Activated CD4-positive, alpha-beta T cell treated with anti-CD3 and anti-CD28 coated beads, Interleukin-2, Interleukin-4, amounts not matched to agents 100 ng/mL and 50 ng/mL, durations not matched to agents 16 hours and 8 hours (primary cell): Measurements from ENCODE around the gene LIPG.

ENCODE experiments used
- DNase-seq: peaks from one replicate; pipeline ENCODE4 v3.0.0-alpha.2; 2020; ENCODE audit warnings: low spot score

The LIPG gene

GRCh38 chr18:49546719-49547273, 15.1 kb upstream of the LIPG start:
- DNase-seq: no peak

- DNase-seq: no peak
Measured at GRCh38 chr18:49547701-49548100, 14.2 kb upstream of the LIPG start.

GRCh38 chr18:49548229-49548636, 13.6 kb upstream of the LIPG start:
- no peak for DNase-seq

- DNase-seq: no peak
Measured at GRCh38 chr18:49550621-49551339, 11.1 kb upstream of the LIPG start.

GRCh38 chr18:49553003-49553402, 8.9 kb upstream of the LIPG start:
- no peak for DNase-seq

GRCh38 chr18:49555641-49556040, 6.2 kb upstream of the LIPG start:
- DNase-seq: no peak

- DNase-seq: no peak
Measured at GRCh38 chr18:49558356-49558755, 3.5 kb upstream of the LIPG start.

- peak; percentile 11 for DNase-seq
Measured at GRCh38 chr18:49559326-49559931, 2.4 kb upstream of the LIPG start.

- no peak for DNase-seq
Measured at GRCh38 chr18:49560277-49560623, 1.6 kb upstream of the LIPG start.

- no peak for DNase-seq
Measured at GRCh38 chr18:49560624-49561288, 1.1 kb upstream of the LIPG start.

- DNase-seq: no peak
Measured at GRCh38 chr18:49562481-49563129, 748 bp downstream of the LIPG start.

GRCh38 chr18:49563130-49563540, 1.3 kb downstream of the LIPG start:
- no peak for DNase-seq

GRCh38 chr18:49563701-49564517, 2.1 kb downstream of the LIPG start:
- no peak for DNase-seq

- no peak for DNase-seq
Measured at GRCh38 chr18:49564518-49564834, 2.6 kb downstream of the LIPG start.

- DNase-seq: no peak
Measured at GRCh38 chr18:49565101-49565500, 3.2 kb downstream of the LIPG start.

GRCh38 chr18:49565612-49566011, 3.8 kb downstream of the LIPG start:
- no peak for DNase-seq

GRCh38 chr18:49566217-49566770, 4.4 kb downstream of the LIPG start:
- DNase-seq: no peak

- DNase-seq: no peak
Measured at GRCh38 chr18:49566985-49567384, 5.1 kb downstream of the LIPG start.

GRCh38 chr18:49569724-49570123, 7.9 kb downstream of the LIPG start:
- DNase-seq: no peak

- DNase-seq: no peak
Measured at GRCh38 chr18:49570836-49571235, 9.0 kb downstream of the LIPG start.

- DNase-seq: no peak
Measured at GRCh38 chr18:49572611-49573345, 10.9 kb downstream of the LIPG start.
